ENCODE data around the gene GPX2.

DNA sequence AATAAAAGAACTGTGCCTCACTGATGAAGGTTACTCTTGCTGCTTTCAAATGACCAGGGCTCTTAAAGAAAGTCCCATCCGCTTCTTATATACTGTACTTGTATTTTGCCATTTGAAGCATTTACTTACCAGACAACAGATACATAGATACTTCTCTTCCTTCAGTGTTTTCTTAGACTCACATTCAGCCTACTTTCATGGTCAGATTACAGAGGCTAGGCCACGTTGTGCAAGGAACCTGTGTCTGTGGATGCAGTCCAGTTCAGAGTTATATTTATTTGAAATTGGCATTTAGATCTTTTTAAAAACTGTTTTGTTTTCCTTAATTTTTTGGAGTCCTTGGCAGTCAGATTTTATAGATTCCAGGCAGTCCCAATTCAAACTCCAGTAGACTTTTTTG is 22.1 kb downstream of the GPX2 start:
- TF ChIP-seq EZH2 (IDR thresholded peaks at IDR 0.05; ENCODE audit: insufficient read depth, poor library complexity, severe bottlenecking) (no peak), EZH2phosphoT487 (IDR thresholded peaks at IDR 0.05; ENCODE audit: insufficient read depth, low read depth) (no peak)

All from GM23248 (cell line).